Measurements from ENCODE around the gene NSUN2. TPM values are rescaled to one million over a fixed set of nuclear protein-coding genes. Genes with fewer than 3 reads are reported as not detected.

NSUN2 gene
- total and polyA plus RNA-seq, 2 of the 4 experiments (the other 2 are of a cell fraction): 51.1 to 61.1 TPM

DNA sequence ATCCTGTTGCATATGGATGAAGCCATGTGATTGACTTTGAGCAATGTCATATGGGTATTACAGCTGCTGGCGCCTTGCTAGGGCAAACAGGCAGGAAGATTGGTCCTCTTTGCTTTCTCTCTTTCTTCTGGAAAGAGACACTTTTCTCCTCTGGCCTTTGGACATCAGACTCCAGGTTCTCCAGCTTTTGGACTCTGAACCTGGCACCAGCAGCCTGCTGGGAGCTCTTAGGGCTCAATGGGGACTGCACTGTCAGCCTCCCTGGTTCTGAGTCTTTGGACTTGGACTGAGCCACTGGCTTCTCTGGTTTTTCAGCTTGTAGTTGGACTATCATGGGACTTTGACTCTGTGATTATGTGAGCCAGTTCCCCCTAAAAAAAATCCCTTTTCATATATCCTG lies 45.5 kb upstream of the NSUN2 start:
- Histone ChIP-seq H2BK15ac (ENCODE audit: low read depth, low read length) (no peak overlapping the region), H2BK5ac (ENCODE audit: low read depth, low read length, poor library complexity, severe bottlenecking) (no peak overlapping the region), H4K5ac (ENCODE audit: low read depth, low read length) (no peak overlapping the region), H2BK20ac (ENCODE audit: low read depth, low read length) (no peak overlapping the region), H3K9me3 (ENCODE audit: control insufficient read depth, insufficient read depth, low read length) (no peaks in the 10 kb centered on the region), H3K79me1 (ENCODE audit: low read depth in 1 of 2, low read length in 2 of 2) (no peaks in the 10 kb centered on the region), H3K4me1 (ENCODE audit: control insufficient read depth, insufficient read depth, low read length) (no peaks in the 10 kb centered on the region; the same call in 1 of the 2 replicates), H3K4me3 (ENCODE audit: insufficient read depth, low read depth, low read length) (no peak overlapping the region), H3K56ac (ENCODE audit: extremely low read depth, insufficient read depth, low read length) (no peak overlapping the region), H4K20me1 (ENCODE audit: insufficient read depth, low read length) (no peaks in the 10 kb centered on the region), H3K4ac (ENCODE audit: low read depth, low read length) (no peak overlapping the region), H3K4me2 (ENCODE audit: low read depth, low read length) (no peak overlapping the region), H3K14ac (replicated peaks; ENCODE audit: low read depth, low read length) (no peak overlapping the region), H3K9me1 (ENCODE audit: insufficient read depth, low read length) (peaks cover 3% of the 10 kb centered on the region; the same call in 1 of the 2 replicates), H3K23ac (ENCODE audit: low read depth, low read length) (no peak overlapping the region), H2AK9ac (replicated peaks; ENCODE audit: low read depth, low read length, poor library complexity) (no peak overlapping the region), H3K27ac (ENCODE audit: insufficient read depth, low read length) (no peak overlapping the region), H2AFZ (replicated peaks; ENCODE audit: low read length, poor library complexity) (no peak overlapping the region), H3K27me3 (ENCODE audit: control insufficient read depth, insufficient read depth, low read length) (no peaks in the 10 kb centered on the region), H3K18ac (ENCODE audit: low read depth, low read length) (no peak overlapping the region), H2AK5ac (ENCODE audit: low read depth, low read length) (no peak overlapping the region), H4K8ac (ENCODE audit: low read depth in 2 of 2, low read length in 2 of 2) (no peak overlapping the region), H2BK120ac (ENCODE audit: low read depth, low read length) (no peak overlapping the region), H4K91ac (ENCODE audit: insufficient read depth, low read depth, low read length) (no peak overlapping the region), H3K36me3 (ENCODE audit: control insufficient read depth, insufficient read depth, low read length) (no peaks in the 10 kb centered on the region), H3K9ac (ENCODE audit: low read depth, low read length) (no peak overlapping the region)
- CTCF ChIA-PET: no interaction called here
- whole genome bisulfite sequencing, 2 experiments (ENCODE audit: extremely low coverage in 2 of 2, insufficient read length in 1 of 2): no CpG with 5 or more reads among the region's 1 CpG
- intact Hi-C loops (cut with micrococcal nuclease) (no loop called here), in situ Hi-C loops (cut with MboI; ENCODE audit: low sequenced_read_pairs) (no loop called here), dilution Hi-C loops (cut with HindIII; ENCODE audit: low sequenced_read_pairs, unreplicated experiment) (no loop called here)
- BruUV-seq (replicated peaks): no TSS peak
- ATAC-seq (ENCODE audit: low read depth): no peak
- DNase-seq: no peak
- POLR2A ChIA-PET (ENCODE audit: unreplicated experiment): no interaction called here
- TF ChIP-seq CEBPB (IDR thresholded peaks at IDR 0.05; ENCODE audit: low read depth, low read length): no peak
- no peak for TF ChIP-seq NFE2L2 (IDR thresholded peaks at IDR 0.05; ENCODE audit: low read depth, low read length)
- TF ChIP-seq SMC3 (IDR thresholded peaks at IDR 0.05; ENCODE audit: low read depth, low read length): no peak
- TF ChIP-seq BHLHE40 (IDR thresholded peaks at IDR 0.05; ENCODE audit: low read depth, low read length): no peak
- no peak for TF ChIP-seq FOS (IDR thresholded peaks at IDR 0.05; ENCODE audit: low read depth, low read length)
- TF ChIP-seq CHD1 (IDR thresholded peaks at IDR 0.05; ENCODE audit: low read depth, low read length): no peak
- TF ChIP-seq, protein P1, sequence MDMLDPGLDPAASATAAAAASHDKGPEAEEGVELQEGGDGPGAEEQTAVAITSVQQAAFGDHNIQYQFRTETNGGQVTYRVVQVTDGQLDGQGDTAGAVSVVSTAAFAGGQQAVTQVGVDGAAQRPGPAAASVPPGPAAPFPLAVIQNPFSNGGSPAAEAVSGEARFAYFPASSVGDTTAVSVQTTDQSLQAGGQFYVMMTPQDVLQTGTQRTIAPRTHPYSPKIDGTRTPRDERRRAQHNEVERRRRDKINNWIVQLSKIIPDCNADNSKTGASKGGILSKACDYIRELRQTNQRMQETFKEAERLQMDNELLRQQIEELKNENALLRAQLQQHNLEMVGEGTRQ (IDR thresholded peaks at IDR 0.05; ENCODE audit: low read depth, low read length): no peak
- TF ChIP-seq RFX5 (IDR thresholded peaks at IDR 0.05; ENCODE audit: low read depth, low read length): no peak
